ENCODE results near the gene TPMT. TPM values are rescaled to one million over a fixed set of nuclear protein-coding genes. Genes with fewer than 3 reads are reported as not detected.

The TPMT gene
- total RNA-seq, 2 donors from 2014 or later: 5.3 to 8.2 TPM

DNA sequence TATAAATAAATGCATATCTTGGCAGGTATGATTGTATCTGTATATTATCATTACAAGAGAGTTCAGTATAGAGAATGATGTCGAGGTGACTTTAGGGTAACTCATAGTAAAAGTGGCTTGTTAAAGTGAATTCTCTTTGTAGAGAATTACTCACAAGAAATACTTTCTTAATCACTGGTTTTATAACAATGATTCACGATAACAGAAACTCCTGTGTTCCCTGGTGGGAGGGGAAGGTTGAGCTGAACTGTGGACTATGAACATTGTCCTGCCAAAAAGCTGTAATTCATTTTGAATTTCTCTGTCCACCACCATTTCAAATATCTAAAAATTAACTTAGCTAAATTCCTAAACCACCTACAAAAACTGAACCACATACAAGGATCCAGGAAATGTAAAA is 7.7 kb downstream of the TPMT start:
- ATAC-seq (replicated peaks): peak; percentile 94
- no peaks in the 10 kb centered on the region for H3K27me3 Mint-ChIP-seq
- H3K9me3 Mint-ChIP-seq: no peaks in the 10 kb centered on the region
- peaks cover 38% of the 10 kb centered on the region for H3K36me3 Mint-ChIP-seq (ENCODE audit: low read depth)
- H3K27ac Mint-ChIP-seq: no peak overlapping the region
- H3K4me1 Mint-ChIP-seq: peaks cover 6% of the 10 kb centered on the region
- no peak overlapping the region for H3K4me3 Mint-ChIP-seq

DNA sequence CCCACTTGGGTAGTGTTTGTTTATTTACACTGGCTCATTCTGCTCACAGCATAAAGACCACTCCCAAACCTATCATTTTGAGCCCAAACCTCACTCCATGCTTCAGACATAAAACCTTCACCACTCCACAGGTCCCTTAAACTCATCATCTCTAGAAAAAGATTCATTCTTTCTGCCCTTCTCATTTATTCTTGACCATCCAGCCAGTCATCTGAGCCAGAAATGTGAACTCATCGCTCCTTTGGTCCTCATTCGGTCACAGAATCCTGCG is 12.4 kb downstream of the TPMT start:
- Mint-ChIP-seq H3K9me3 (no peaks in the 10 kb centered on the region), H3K27me3 (no peaks in the 10 kb centered on the region), H3K4me3 (no peak overlapping the region), H3K4me1 (peaks cover 6% of the 10 kb centered on the region), H3K36me3 (ENCODE audit: low read depth) (peaks cover 67% of the 10 kb centered on the region), H3K27ac (no peak overlapping the region)
- no peak for ATAC-seq (replicated peaks)

DNA sequence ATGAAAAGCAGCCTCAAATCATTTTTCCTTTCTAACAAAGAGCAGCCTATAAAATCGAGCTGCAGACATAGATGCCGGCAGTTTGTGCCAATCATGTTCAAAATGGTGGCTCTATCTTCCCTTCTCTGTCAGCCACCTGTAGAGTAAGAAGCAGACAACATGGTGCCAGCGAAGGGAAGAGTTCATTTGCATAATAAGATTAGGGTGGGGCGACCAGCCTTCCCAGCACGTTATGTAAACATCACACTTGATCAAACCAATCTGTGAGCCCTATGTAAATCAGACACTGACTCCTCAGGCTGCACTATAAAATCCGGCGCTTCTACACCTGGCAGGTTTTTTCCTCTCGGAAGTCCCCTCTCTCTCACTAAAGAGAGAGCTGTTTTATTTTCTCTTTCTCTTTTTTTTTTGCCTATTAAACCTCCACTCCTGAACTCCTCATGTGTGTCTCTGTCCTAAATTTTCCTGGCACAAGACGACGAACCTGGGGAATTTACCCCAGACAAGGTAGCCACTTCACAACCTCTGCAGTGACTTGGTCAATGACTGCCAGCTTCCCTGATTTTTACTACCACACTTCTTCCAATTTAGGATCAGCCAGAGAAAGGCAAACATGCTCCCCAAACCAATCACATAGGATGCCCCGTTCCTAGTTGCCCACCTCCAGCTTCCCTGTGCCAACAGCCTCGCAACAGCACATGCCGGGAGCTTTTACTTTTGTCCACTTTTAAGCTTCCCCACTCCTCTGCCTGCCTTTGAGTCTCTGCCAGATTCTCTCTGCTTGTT is 12.9 kb downstream of the TPMT start:
- Mint-ChIP-seq H3K4me1 (peaks cover 2% of the 10 kb centered on the region), H3K36me3 (ENCODE audit: low read depth) (peaks cover 67% of the 10 kb centered on the region), H3K9me3 (no peaks in the 10 kb centered on the region), H3K4me3 (no peak overlapping the region), H3K27ac (no peak overlapping the region), H3K27me3 (no peaks in the 10 kb centered on the region)
- ATAC-seq (replicated peaks): no peak

DNA sequence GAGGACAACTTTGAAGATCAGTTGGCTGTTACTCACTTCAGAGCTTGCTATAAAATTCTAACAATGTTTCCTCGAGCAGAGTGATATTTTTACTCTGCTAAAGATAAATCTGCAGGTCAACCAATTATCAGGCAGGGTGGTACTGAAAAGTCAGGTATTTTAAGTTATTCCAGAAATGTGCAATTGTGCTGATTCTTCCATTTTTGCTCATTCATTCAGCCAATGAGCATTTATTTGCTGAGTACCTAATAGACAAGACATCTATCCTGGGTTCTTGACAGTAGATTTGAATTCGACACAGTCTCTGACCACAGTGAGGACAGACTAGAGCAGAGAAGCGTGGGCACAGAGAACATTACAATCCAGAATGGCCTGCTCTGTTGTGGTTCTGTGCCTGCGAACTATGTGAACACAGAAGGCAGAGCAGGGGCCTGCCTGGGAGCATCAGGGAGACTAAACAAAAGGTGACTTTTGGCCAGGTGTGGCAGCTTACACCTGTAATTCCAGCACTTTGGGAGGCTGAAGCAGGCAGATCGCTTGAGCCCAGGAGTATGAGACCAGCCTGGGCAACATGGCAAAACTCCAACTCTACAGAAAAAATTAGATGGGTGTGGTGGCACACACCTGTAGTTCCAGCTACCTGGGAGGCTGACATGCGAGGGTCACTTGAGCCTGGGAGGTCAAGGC is 14.8 kb downstream of the TPMT start:
- no peaks in the 10 kb centered on the region for H3K4me1 Mint-ChIP-seq
- no peak overlapping the region for H3K27ac Mint-ChIP-seq
- no peak overlapping the region for H3K4me3 Mint-ChIP-seq
- peaks cover 76% of the 10 kb centered on the region for H3K36me3 Mint-ChIP-seq (ENCODE audit: low read depth)
- no peaks in the 10 kb centered on the region for H3K27me3 Mint-ChIP-seq
- H3K9me3 Mint-ChIP-seq: no peaks in the 10 kb centered on the region
- ATAC-seq (replicated peaks): no peak

DNA sequence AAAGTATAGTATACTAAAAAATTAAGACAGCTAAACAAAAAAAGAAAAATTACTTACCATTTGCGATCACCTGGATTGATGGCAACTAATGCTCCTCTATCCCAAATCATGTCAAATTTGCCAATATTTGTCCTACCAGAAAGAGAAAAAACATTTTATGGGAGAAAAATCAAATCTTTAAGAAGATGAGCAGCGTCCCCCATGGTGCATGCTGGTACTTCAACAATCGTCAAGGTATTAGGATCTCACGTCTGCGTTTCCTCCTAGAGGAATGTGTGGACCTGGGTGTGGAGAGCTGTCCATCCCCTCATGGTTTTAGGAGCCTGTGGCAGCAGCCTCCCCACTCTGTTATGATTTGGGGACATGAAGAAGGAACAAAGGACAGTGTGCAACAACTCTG is 16.0 kb downstream of the TPMT start:
- H3K9me3 Mint-ChIP-seq: no peaks in the 10 kb centered on the region
- peaks cover 82% of the 10 kb centered on the region for H3K36me3 Mint-ChIP-seq (ENCODE audit: low read depth)
- H3K27ac Mint-ChIP-seq: no peak overlapping the region
- no peak overlapping the region for H3K4me3 Mint-ChIP-seq
- ATAC-seq (replicated peaks): no peak
- no peaks in the 10 kb centered on the region for H3K4me1 Mint-ChIP-seq
- no peaks in the 10 kb centered on the region for H3K27me3 Mint-ChIP-seq

DNA sequence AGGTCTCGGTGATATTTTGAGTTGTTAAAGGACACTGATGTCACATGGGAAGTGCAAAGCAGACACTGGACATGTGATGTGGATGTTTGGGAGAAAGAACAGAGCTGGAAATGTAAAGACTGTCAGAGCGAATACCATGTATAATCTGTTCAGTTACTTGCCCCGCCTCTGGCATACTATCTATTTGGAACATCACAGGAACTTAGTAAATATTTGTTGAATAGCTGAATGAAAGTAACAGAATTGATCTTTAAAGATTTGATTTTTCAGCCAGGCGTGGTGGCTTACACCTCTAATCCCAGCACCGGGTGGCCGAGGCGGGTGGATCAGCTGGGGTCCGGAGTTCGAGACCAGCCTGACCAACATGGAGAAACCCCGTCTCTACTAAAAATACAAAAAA is 18.6 kb downstream of the TPMT start:
- Mint-ChIP-seq H3K9me3 (no peaks in the 10 kb centered on the region), H3K36me3 (ENCODE audit: low read depth) (peaks cover 81% of the 10 kb centered on the region), H3K27ac (no peak overlapping the region), H3K27me3 (no peaks in the 10 kb centered on the region), H3K4me3 (no peak overlapping the region), H3K4me1 (no peaks in the 10 kb centered on the region)
- no peak for ATAC-seq (replicated peaks)

DNA sequence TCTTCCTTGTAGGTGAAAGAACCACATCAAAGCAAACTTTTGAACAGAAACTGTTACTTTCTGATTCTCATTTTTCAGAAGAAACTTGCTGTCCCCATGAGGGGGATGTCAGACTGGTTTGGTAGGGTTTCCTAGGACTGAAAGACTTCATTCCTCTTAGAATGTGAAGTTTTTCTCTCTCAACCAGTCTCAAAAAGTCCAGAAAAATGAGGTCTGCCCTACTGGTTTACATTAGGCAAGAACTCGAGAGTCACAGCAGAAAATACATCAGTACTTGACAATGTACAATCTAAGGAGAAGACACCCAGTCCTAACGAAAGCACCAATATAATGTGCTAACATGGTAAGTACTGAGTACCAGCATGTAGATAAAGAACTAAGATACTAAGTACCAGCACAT is 19.7 kb downstream of the TPMT start:
- Mint-ChIP-seq H3K9me3 (no peaks in the 10 kb centered on the region), H3K27ac (no peak overlapping the region), H3K4me1 (no peaks in the 10 kb centered on the region), H3K36me3 (ENCODE audit: low read depth) (peaks cover 81% of the 10 kb centered on the region), H3K27me3 (no peaks in the 10 kb centered on the region), H3K4me3 (no peak overlapping the region)
- ATAC-seq (replicated peaks): no peak

DNA sequence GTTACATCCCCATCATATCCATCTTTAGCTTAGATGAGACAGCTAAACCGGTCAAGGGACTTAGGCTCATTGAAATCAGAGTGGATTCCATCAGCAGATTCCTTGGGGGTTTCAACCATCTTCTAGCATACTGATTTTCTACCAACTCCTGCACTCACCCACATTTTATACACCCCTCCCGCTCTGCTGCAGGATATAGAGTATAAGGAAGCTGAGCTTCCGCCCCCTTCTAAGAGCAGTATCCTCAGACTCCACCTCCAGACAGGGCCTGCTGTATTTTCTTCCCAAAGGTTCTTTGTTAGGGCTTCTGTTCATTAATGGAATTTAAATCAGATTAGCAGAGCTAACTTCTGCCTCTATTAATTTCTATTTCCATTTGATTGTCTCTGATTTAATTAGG is 22.5 kb downstream of the TPMT start:
- no peak for ATAC-seq (replicated peaks)
- Mint-ChIP-seq H3K4me3 (no peak overlapping the region), H3K4me1 (no peaks in the 10 kb centered on the region), H3K36me3 (ENCODE audit: low read depth) (peaks cover 61% of the 10 kb centered on the region), H3K9me3 (no peaks in the 10 kb centered on the region), H3K27ac (no peak overlapping the region), H3K27me3 (no peaks in the 10 kb centered on the region)

DNA sequence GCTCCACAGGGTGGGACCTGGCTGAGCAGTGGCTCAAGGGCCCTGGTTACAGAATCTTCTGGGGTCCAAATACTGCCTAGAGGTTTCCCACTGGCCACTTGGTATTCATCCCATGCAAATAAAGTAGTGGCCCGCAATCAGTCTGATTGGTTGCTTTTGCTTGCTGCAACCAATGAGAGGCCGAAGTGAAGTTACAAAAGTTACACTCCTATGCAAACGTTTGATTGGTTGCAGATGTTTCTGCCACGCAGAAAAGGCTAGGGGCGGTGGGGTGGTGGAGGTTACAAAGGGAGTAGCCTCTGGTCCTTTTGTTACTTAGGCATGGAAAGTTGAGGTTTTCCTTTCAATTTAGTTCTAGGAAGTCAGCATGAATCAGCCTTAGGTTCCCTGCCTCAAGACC is 28.8 kb downstream of the TPMT start:
- H3K27me3 Mint-ChIP-seq: peaks cover 6% of the 10 kb centered on the region
- H3K27ac Mint-ChIP-seq: no peak overlapping the region
- no peak for ATAC-seq (replicated peaks)
- H3K9me3 Mint-ChIP-seq: no peaks in the 10 kb centered on the region
- H3K4me1 Mint-ChIP-seq: peaks cover 5% of the 10 kb centered on the region
- H3K36me3 Mint-ChIP-seq (ENCODE audit: low read depth): peaks cover 15% of the 10 kb centered on the region
- H3K4me3 Mint-ChIP-seq: no peak overlapping the region

DNA sequence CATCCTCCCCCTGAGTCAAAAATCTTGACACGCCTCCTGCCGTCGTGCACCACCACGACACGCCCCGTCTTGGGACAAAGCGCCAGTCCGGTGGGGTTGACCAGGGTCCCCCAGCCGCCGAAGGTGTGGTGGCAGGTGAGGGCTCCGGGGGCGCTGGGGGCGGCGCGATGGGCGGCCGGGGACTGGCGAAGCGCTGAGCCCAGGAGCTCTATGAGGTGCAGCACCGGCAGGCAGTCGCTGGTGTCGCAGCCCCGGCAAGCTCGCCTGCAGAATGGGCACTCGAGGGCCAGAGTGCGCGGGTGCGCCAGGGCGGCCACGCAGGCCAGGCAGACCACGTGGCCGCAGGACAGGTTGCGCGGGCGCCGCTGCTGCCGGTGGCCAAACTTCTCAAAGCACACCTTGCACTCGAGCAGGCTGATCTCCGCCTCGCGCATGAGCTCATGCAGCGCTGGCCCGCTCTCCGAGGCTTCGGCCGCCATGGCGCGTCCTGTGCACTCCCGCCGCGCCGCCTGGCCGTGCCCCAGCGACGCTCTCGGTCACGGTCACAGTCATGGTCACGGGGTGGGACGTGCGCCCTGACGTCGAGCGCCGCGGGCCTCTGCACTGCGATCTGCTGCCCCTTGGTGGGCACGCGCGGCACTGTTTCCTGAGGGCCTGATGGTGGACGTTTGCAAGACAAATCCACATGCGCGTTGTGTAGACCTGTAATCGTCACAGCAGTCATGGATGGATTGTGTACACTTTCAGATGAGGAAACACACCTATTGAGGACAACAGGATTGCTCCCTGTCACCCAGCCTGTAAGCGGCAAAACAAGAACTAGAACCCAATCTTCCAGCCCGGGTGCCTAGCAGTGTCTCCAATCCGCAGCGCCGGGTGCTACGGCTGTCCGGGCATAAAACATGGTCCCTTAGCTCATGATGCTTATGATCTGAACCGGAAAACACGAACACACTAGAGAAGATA is 32.5 kb downstream of the TPMT start, which contains the start of gene NHLRC1:
Gene NHLRC1, minus strand, starts transcription at position 550 of the 966 bp plus-strand sequence. Its CDS starts 71 bp downstream, at position 479.
- peak; percentile 99 for ATAC-seq (replicated peaks)
- H3K27ac Mint-ChIP-seq: no peak within 1 kb of the TSS
- peaks cover 16% of the 10 kb centered on the region for H3K27me3 Mint-ChIP-seq
- no peaks in the 10 kb centered on the region for H3K9me3 Mint-ChIP-seq
- no peaks in the 10 kb centered on the region for H3K36me3 Mint-ChIP-seq (ENCODE audit: low read depth)
- H3K4me3 Mint-ChIP-seq: peak within 1 kb of the TSS; percentile 81
- peaks cover 5% of the 10 kb centered on the region for H3K4me1 Mint-ChIP-seq

DNA sequence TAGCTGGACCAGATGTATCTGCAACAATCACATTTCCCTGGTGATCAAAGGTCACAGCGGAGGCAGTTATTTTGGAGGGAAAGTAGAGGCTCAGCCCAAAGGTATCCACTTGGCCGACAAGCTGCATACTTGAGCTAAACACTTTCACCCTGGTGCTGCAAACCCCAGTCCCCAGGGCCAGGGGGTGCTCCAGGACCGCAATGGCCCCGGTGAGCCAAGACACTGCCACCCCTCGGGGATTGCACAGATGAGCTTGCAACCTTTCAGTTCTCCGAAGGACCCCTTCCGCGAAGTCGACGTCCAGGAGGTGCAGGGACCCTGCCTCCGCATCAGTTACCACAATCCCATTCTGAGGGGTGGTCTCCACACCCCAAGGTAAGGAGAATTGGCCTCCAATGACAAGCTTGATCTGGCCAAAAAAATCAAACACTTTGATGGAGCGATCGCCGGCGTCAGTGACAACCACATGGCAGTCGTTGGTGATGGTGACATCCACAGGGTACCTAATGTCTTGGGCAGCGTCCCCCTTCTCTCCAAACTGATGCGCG is 33.2 kb downstream of the TPMT start:
- Mint-ChIP-seq H3K36me3 (ENCODE audit: low read depth) (no peaks in the 10 kb centered on the region), H3K27me3 (peaks cover 20% of the 10 kb centered on the region), H3K27ac (no peak overlapping the region), H3K4me3 (peak overlapping the region; percentile 81), H3K4me1 (peaks cover 5% of the 10 kb centered on the region), H3K9me3 (no peaks in the 10 kb centered on the region)
- no peak for ATAC-seq (replicated peaks)

DNA sequence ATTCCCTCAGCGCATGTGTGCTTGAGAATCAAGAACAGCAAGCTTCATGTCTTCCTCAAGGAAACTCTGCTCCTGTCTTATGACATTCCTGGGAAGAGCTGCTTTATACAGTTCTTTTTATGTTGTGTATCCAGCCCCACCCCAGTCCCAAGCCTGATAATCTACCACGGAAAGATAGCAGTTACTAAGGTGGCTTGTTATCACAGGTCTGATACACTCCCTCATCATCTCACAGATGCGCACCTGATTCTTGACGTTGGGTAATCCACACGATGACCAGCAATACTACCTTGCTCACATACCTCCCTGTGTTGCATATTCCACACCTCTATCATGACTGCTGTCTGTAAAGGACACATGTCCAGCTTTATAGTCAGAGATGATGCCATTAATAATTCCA is 35.6 kb downstream of the TPMT start:
- no peak for ATAC-seq (replicated peaks)
- Mint-ChIP-seq H3K9me3 (no peaks in the 10 kb centered on the region), H3K27me3 (peaks cover 26% of the 10 kb centered on the region), H3K36me3 (ENCODE audit: low read depth) (peaks cover 5% of the 10 kb centered on the region), H3K27ac (no peak overlapping the region), H3K4me3 (no peak overlapping the region), H3K4me1 (peaks cover 20% of the 10 kb centered on the region)

DNA sequence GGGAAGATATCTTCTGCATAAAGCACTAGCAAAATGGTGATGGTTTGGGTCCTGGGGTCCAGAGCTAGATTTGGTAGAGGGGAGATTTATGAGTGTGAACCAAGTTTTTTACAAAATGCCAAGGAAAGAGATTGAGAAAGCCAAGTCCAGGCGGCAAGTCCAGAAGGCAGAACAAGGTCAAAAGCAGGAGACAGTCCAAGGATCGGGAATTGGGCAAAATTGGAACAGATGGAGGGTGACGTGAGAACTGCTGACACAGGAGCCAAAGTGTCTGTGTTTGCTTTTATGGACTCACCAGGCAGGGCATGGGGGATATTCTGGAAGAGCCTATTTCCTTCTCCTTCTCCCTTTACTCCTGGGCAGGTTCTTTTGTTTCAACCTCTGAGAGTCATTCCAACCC is 36.5 kb downstream of the TPMT start:
- peaks cover 32% of the 10 kb centered on the region for H3K27me3 Mint-ChIP-seq
- peaks cover 21% of the 10 kb centered on the region for H3K4me1 Mint-ChIP-seq
- H3K4me3 Mint-ChIP-seq: no peak overlapping the region
- H3K36me3 Mint-ChIP-seq (ENCODE audit: low read depth): peaks cover 5% of the 10 kb centered on the region
- no peak overlapping the region for H3K27ac Mint-ChIP-seq
- ATAC-seq (replicated peaks): no peak
- no peaks in the 10 kb centered on the region for H3K9me3 Mint-ChIP-seq

DNA sequence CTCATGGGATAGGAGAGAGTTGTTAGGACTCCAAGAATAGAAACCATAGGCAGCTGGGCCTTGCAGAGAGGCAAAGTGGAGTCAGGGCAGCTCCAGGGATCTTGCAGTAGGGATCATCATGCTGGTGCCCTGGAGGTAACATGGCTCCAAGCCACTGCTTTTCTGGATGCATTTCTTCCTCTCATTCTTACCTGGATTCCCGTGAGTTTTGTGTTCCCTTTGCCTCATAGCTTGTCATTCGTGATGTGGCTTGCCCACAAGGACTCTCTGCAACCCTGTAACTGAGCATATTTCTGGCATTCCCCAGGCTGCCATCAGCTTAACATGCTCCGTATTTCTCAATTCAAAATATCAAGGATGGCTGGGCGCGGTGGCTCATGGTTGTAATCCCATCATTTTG is 37.7 kb downstream of the TPMT start:
- peaks cover 35% of the 10 kb centered on the region for H3K27me3 Mint-ChIP-seq
- H3K36me3 Mint-ChIP-seq (ENCODE audit: low read depth): peaks cover 5% of the 10 kb centered on the region
- no peak for ATAC-seq (replicated peaks)
- no peaks in the 10 kb centered on the region for H3K9me3 Mint-ChIP-seq
- peaks cover 16% of the 10 kb centered on the region for H3K4me1 Mint-ChIP-seq
- H3K4me3 Mint-ChIP-seq: no peak overlapping the region
- no peak overlapping the region for H3K27ac Mint-ChIP-seq
